ENCODE data around the gene CCDC88A.
"Not testable (repeated sequence)": the region's sequence is repeated elsewhere in the genome, so short reads cannot be mapped to it uniquely, and the experiment has no call there.

The CCDC88A gene

GRCh38 chr2:55385516-55385915 is 34.1 kb downstream of the CCDC88A start:
- DNase-seq = not testable (repeated sequence)

GRCh38 chr2:55384786-55385185 is 34.9 kb downstream of the CCDC88A start:
- DNase-seq = no peak

- no peak for DNase-seq
These were observed 48.3 kb downstream of the CCDC88A start for GRCh38 chr2:55371376-55371775.

- DNase-seq = no peak
These were observed 49.4 kb downstream of the CCDC88A start for GRCh38 chr2:55370208-55370607.

- DNase-seq = no peak
These were observed 54.4 kb downstream of the CCDC88A start for GRCh38 chr2:55365303-55365702.

- DNase-seq = no peak
These were observed 55.2 kb downstream of the CCDC88A start for GRCh38 chr2:55364189-55365055.

GRCh38 chr2:55363636-55364035 is 56.0 kb downstream of the CCDC88A start:
- DNase-seq = no peak

GRCh38 chr2:55361465-55362189 is 58.0 kb downstream of the CCDC88A start:
- no peak for DNase-seq

GRCh38 chr2:55358451-55358850 is 61.2 kb downstream of the CCDC88A start:
- DNase-seq = no peak

- DNase-seq = no peak
These were observed 61.7 kb downstream of the CCDC88A start for GRCh38 chr2:55357927-55358326.

GRCh38 chr2:55357164-55357563 is 62.5 kb downstream of the CCDC88A start:
- no peak for DNase-seq

- not testable (repeated sequence) for DNase-seq
These were observed 63.5 kb downstream of the CCDC88A start for GRCh38 chr2:55356136-55356535.

GRCh38 chr2:55355451-55355850 is 64.2 kb downstream of the CCDC88A start:
- DNase-seq = no peak

- DNase-seq = no peak
These were observed 68.0 kb downstream of the CCDC88A start for GRCh38 chr2:55351672-55352071.

- DNase-seq = no peak
These were observed 74.6 kb downstream of the CCDC88A start for GRCh38 chr2:55345064-55345463.

- DNase-seq = no peak
These were observed 81.4 kb downstream of the CCDC88A start for GRCh38 chr2:55338268-55338667.

GRCh38 chr2:55334728-55335127 is 84.9 kb downstream of the CCDC88A start:
- no peak for DNase-seq

- DNase-seq = no peak
These were observed 88.9 kb downstream of the CCDC88A start for GRCh38 chr2:55330541-55331297.

- DNase-seq = no peak
These were observed 92.0 kb downstream of the CCDC88A start for GRCh38 chr2:55327470-55328230.

- no peak for DNase-seq
These were observed 104.7 kb downstream of the CCDC88A start for GRCh38 chr2:55314985-55315384.

- no peak for DNase-seq
These were observed 108.2 kb downstream of the CCDC88A start for GRCh38 chr2:55311444-55311870.

- DNase-seq = no peak
These were observed 110.2 kb downstream of the CCDC88A start for GRCh38 chr2:55309446-55309845.

- DNase-seq = no peak
These were observed 117.4 kb downstream of the CCDC88A start for GRCh38 chr2:55302241-55302640.
